Inflammatory macrophage treated with lipopolysaccharide for 4 hours (primary cell): ENCODE results near the gene FARP1.

Experiments
- DNase-seq: peaks from one replicate; pipeline ENCODE4 v3.0.0-alpha.2; 2020

FARP1 gene

GRCh38 chr13:98370261-98370660 is 227.4 kb downstream of the FARP1 start:
- no peak for DNase-seq

- no peak for DNase-seq
Measured at GRCh38 chr13:98370806-98371515, 228.1 kb downstream of the FARP1 start.

- DNase-seq = no peak
Measured at GRCh38 chr13:98371516-98372023, 228.7 kb downstream of the FARP1 start.

- no peak for DNase-seq
Measured at GRCh38 chr13:98372876-98373275, 230.0 kb downstream of the FARP1 start.

- DNase-seq = no peak
Measured at GRCh38 chr13:98374750-98375149, 231.9 kb downstream of the FARP1 start.

GRCh38 chr13:98377635-98378378 is 234.9 kb downstream of the FARP1 start:
- no peak for DNase-seq

GRCh38 chr13:98384739-98385138 is 241.8 kb downstream of the FARP1 start:
- DNase-seq = no peak

GRCh38 chr13:98385606-98386005 is 242.7 kb downstream of the FARP1 start:
- DNase-seq = no peak

GRCh38 chr13:98386637-98387036 is 243.7 kb downstream of the FARP1 start:
- no peak for DNase-seq

GRCh38 chr13:98389319-98389718 is 246.4 kb downstream of the FARP1 start:
- DNase-seq = no peak

- DNase-seq = no peak
Measured at GRCh38 chr13:98390086-98390715, 247.3 kb downstream of the FARP1 start.

GRCh38 chr13:98393873-98394272 is 251.0 kb downstream of the FARP1 start:
- DNase-seq = no peak

GRCh38 chr13:98394820-98395510 is 252.1 kb downstream of the FARP1 start:
- DNase-seq = no peak

- DNase-seq = no peak
Measured at GRCh38 chr13:98396071-98396710, 253.3 kb downstream of the FARP1 start.

GRCh38 chr13:98397221-98397620 is 254.3 kb downstream of the FARP1 start:
- no peak for DNase-seq

GRCh38 chr13:98397861-98398260 is 255.0 kb downstream of the FARP1 start:
- no peak for DNase-seq

GRCh38 chr13:98398581-98398980 is 255.7 kb downstream of the FARP1 start:
- DNase-seq = no peak

GRCh38 chr13:98399756-98400155 is 256.9 kb downstream of the FARP1 start:
- DNase-seq = no peak

GRCh38 chr13:98401934-98402333 is 259.0 kb downstream of the FARP1 start:
- DNase-seq = no peak

- no peak for DNase-seq
Measured at GRCh38 chr13:98403076-98403475, 260.2 kb downstream of the FARP1 start.

GRCh38 chr13:98405107-98405571 is 262.2 kb downstream of the FARP1 start:
- no peak for DNase-seq

GRCh38 chr13:98405690-98406344 is 262.9 kb downstream of the FARP1 start:
- no peak for DNase-seq
